ENCODE data around the gene ACYP2.
"Not testable (repeated sequence)": the region's sequence is repeated elsewhere in the genome, so short reads cannot be mapped to it uniquely, and the experiment has no call there.

Gene ACYP2

GRCh38 chr2:54262015-54262765 lies 146.8 kb downstream of the ACYP2 start:
- no peak for ATAC-seq
- TF ChIP-seq ZNF565 (CRISPR knock-in tag; conservative IDR thresholded peaks at IDR 0.05; ENCODE audit: low read depth) (no peak), SNAI2 (CRISPR knock-in tag; IDR thresholded peaks at IDR 0.05) (no peak), GLIS3 (CRISPR knock-in tag; IDR thresholded peaks at IDR 0.05) (no peak), POU6F1 (CRISPR knock-in tag; IDR thresholded peaks at IDR 0.05; ENCODE audit: borderline replicate concordance, low read depth) (no peak), ZFP30 (CRISPR knock-in tag; IDR thresholded peaks at IDR 0.05) (no peak)

- not testable (repeated sequence) for ATAC-seq
Observed at GRCh38 chr2:54265081-54265480, 149.7 kb downstream of the ACYP2 start.

- TF ChIP-seq GLIS3 (CRISPR knock-in tag; IDR thresholded peaks at IDR 0.05) (no peak), ESRRG (CRISPR knock-in tag; IDR thresholded peaks at IDR 0.05) (no peak), ZNF565 (CRISPR knock-in tag; conservative IDR thresholded peaks at IDR 0.05; ENCODE audit: low read depth) (no peak), ZNF70 (CRISPR knock-in tag; IDR thresholded peaks at IDR 0.05) (no peak), RARB (CRISPR knock-in tag; IDR thresholded peaks at IDR 0.05) (no peak), CREB5 (CRISPR knock-in tag; IDR thresholded peaks at IDR 0.05; ENCODE audit: low read depth) (no peak)
- no peak for ATAC-seq
Observed at GRCh38 chr2:54267577-54267976, 152.2 kb downstream of the ACYP2 start.

- no peak for ATAC-seq
- TF ChIP-seq ZFP3 (CRISPR knock-in tag; IDR thresholded peaks at IDR 0.05) (no peak), POU6F1 (CRISPR knock-in tag; IDR thresholded peaks at IDR 0.05; ENCODE audit: borderline replicate concordance, low read depth) (no peak), ZFP30 (CRISPR knock-in tag; IDR thresholded peaks at IDR 0.05) (no peak), SNAI2 (CRISPR knock-in tag; IDR thresholded peaks at IDR 0.05) (no peak), PPARA (CRISPR knock-in tag; IDR thresholded peaks at IDR 0.05; ENCODE audit: borderline replicate concordance) (no peak), OSR1 (CRISPR knock-in tag; IDR thresholded peaks at IDR 0.05) (no peak), TCF4 (CRISPR knock-in tag; IDR thresholded peaks at IDR 0.05; ENCODE audit: borderline replicate concordance) (no peak), TSHZ2 (CRISPR knock-in tag; IDR thresholded peaks at IDR 0.05) (no peak), RARB (CRISPR knock-in tag; IDR thresholded peaks at IDR 0.05) (no peak), CREB5 (CRISPR knock-in tag; IDR thresholded peaks at IDR 0.05; ENCODE audit: low read depth) (no peak), BACH2 (CRISPR knock-in tag; IDR thresholded peaks at IDR 0.05; ENCODE audit: borderline replicate concordance) (no peak), ARNTL (CRISPR knock-in tag; IDR thresholded peaks at IDR 0.05; ENCODE audit: borderline replicate concordance, low read depth) (no peak), ESRRG (CRISPR knock-in tag; IDR thresholded peaks at IDR 0.05) (no peak), CSRNP3 (CRISPR knock-in tag; IDR thresholded peaks at IDR 0.05) (no peak), TOX (CRISPR knock-in tag; IDR thresholded peaks at IDR 0.05; ENCODE audit: borderline replicate concordance) (no peak), ZNF565 (CRISPR knock-in tag; conservative IDR thresholded peaks at IDR 0.05; ENCODE audit: low read depth) (no peak), CSDC2 (CRISPR knock-in tag; IDR thresholded peaks at IDR 0.05) (no peak), GLIS3 (CRISPR knock-in tag; IDR thresholded peaks at IDR 0.05) (no peak), PATZ1 (CRISPR knock-in tag; IDR thresholded peaks at IDR 0.05; ENCODE audit: borderline replicate concordance) (no peak)
Observed at GRCh38 chr2:54271189-54271588, 155.8 kb downstream of the ACYP2 start.
